ENCODE measurements around the gene MAGEB16. TPM values are rescaled to one million over a fixed set of nuclear protein-coding genes. Genes with fewer than 3 reads are reported as not detected.

The MAGEB16 gene
- polyA plus RNA-seq, 3 donors, result not detected

GRCh38 chrX:35809781-35810180, 11.6 kb downstream of the MAGEB16 start:
- peaks cover 0 to 4% (median 0%) of the 10 kb centered on the region in 7 donors for H3K9me3 Mint-ChIP-seq
- Histone ChIP-seq H3K4me3 (replicated peaks in 1 of 3; ENCODE audit: low read depth in 2 of 3, low read length in 3 of 3) (no peak overlapping the region), H3K4me2 (replicated peaks; ENCODE audit: extremely low read depth, low read length, poor library complexity, severe bottlenecking) (no peak overlapping the region), H3K9ac (ENCODE audit: insufficient read depth, low read length, poor library complexity, severe bottlenecking) (no peak overlapping the region), H3K27ac (ENCODE audit: low read depth in 1 of 2, low read length in 2 of 2) (no peak overlapping the region), H3K79me2 (ENCODE audit: insufficient read depth, low read length) (no peaks in the 10 kb centered on the region), H4K20me1 (ENCODE audit: insufficient read depth, low read length) (no peaks in the 10 kb centered on the region), H3K36me3 (replicated peaks in 1 of 2; ENCODE audit: control insufficient read depth in 1 of 2, insufficient read depth in 2 of 2, low read length in 2 of 2) (no peaks in the 10 kb centered on the region), H2AFZ (ENCODE audit: insufficient read depth, low read depth, low read length, poor library complexity, severe bottlenecking) (no peak overlapping the region), H3K9me3 (replicated peaks in 1 of 2; ENCODE audit: control insufficient read depth in 1 of 2, insufficient read depth in 1 of 2, low read length in 2 of 2) (no peaks in the 10 kb centered on the region), H3K4me1 (ENCODE audit: control insufficient read depth in 1 of 2, insufficient read depth in 2 of 2, low read length in 2 of 2) (no peaks in the 10 kb centered on the region), H3K27me3 (ENCODE audit: control insufficient read depth in 2 of 2, insufficient read depth in 2 of 2, low read length in 2 of 2) (no peaks in the 10 kb centered on the region)
- no CpG with 5 or more reads among the region's 4 CpGs for WGBS (ENCODE audit: insufficient coverage)
- H3K36me3 Mint-ChIP-seq, result no peaks in the 10 kb centered on the region
- intact Hi-C loops (cut with micrococcal nuclease), result no loop called here
- no peak overlapping the region for H3K4me3 Mint-ChIP-seq
- no peaks in the 10 kb centered on the region for H3K4me1 Mint-ChIP-seq
- no peak for DNase-seq
- H3K27me3 Mint-ChIP-seq (ENCODE audit: low read depth in 3 of 3), result peaks cover 0 to 1% (median 0%) of the 10 kb centered on the region in 3 donors
- no peak overlapping the region for H3K27ac Mint-ChIP-seq
- TF ChIP-seq CTCF (IDR thresholded peaks at IDR 0.05), result no peak

GRCh38 chrX:35819241-35819640, 21.1 kb downstream of the MAGEB16 start:
- H3K27ac Mint-ChIP-seq, result no peak overlapping the region
- no peaks in the 10 kb centered on the region for H3K4me1 Mint-ChIP-seq
- intact Hi-C loops (cut with micrococcal nuclease), result no loop called here
- Histone ChIP-seq H3K27ac (ENCODE audit: low read depth in 1 of 2, low read length in 2 of 2) (no peak overlapping the region), H2AFZ (ENCODE audit: insufficient read depth, low read depth, low read length, poor library complexity, severe bottlenecking) (no peak overlapping the region), H3K27me3 (ENCODE audit: control insufficient read depth in 2 of 2, insufficient read depth in 2 of 2, low read length in 2 of 2) (no peaks in the 10 kb centered on the region), H3K36me3 (replicated peaks in 1 of 2; ENCODE audit: control insufficient read depth in 1 of 2, insufficient read depth in 2 of 2, low read length in 2 of 2) (no peaks in the 10 kb centered on the region), H3K9ac (ENCODE audit: insufficient read depth, low read length, poor library complexity, severe bottlenecking) (no peak overlapping the region), H3K4me2 (replicated peaks; ENCODE audit: extremely low read depth, low read length, poor library complexity, severe bottlenecking) (no peak overlapping the region), H3K9me3 (replicated peaks in 1 of 2; ENCODE audit: control insufficient read depth in 1 of 2, insufficient read depth in 1 of 2, low read length in 2 of 2) (no peaks in the 10 kb centered on the region), H4K20me1 (ENCODE audit: insufficient read depth, low read length) (no peaks in the 10 kb centered on the region), H3K4me3 (replicated peaks in 1 of 3; ENCODE audit: low read depth in 2 of 3, low read length in 3 of 3) (no peak overlapping the region), H3K4me1 (ENCODE audit: control insufficient read depth in 1 of 2, insufficient read depth in 2 of 2, low read length in 2 of 2) (no peaks in the 10 kb centered on the region), H3K79me2 (ENCODE audit: insufficient read depth, low read length) (no peaks in the 10 kb centered on the region)
- peaks cover 0 to 2% (median 0%) of the 10 kb centered on the region in 3 donors for H3K27me3 Mint-ChIP-seq (ENCODE audit: low read depth in 3 of 3)
- no peaks in the 10 kb centered on the region for H3K36me3 Mint-ChIP-seq
- no peak overlapping the region for H3K4me3 Mint-ChIP-seq
- no peak for DNase-seq
- no CpG with 5 or more reads among the region's 4 CpGs for WGBS (ENCODE audit: insufficient coverage)
- H3K9me3 Mint-ChIP-seq, result peaks cover 0 to 3% (median 0%) of the 10 kb centered on the region in 7 donors
- TF ChIP-seq CTCF (IDR thresholded peaks at IDR 0.05), result no peak
